GM18519 (cell line): ENCODE measurements around the gene YBEY.

Source experiments
- ATAC-seq: cut with Tn5 transposase; IDR thresholded peaks from one replicate; pipeline ENCODE4 v1.9.1; 2021; ENCODE audit warnings: mild to moderate bottlenecking, moderate library complexity; ENCODE audit not compliant: unreplicated experiment, low FRiP score

YBEY gene

DNA sequence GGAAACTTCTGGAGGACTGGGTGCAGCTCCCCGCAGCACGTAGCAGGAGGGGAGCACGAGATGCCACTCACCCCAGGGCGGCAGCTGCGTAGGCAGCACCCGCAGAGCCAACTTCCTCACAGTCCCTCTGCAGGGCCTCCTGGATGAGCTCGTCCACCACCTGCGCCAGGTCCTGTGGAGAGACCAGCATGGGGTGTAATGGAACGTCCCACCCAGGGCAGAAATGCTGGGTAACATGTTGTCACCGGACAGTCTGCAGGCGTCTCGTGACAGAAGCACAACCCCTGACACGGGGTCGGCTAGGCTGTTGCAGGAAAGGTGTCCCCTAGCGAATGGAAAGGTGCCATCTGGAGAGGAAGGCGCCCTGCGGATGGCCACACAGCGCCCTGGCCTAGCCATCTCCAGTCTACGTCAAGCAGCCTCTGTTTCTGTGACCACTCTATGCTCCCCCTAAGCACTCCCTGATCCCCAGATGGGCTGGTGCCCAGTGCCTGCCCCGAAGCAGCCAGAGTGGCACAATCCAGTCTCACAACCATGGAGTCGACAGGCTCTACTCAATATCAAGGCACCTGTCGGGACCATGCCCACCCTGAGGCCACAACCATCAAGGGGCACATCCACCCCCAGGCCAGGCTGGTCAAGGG, 22.0 kb upstream of the YBEY start:
- no peak for ATAC-seq

DNA sequence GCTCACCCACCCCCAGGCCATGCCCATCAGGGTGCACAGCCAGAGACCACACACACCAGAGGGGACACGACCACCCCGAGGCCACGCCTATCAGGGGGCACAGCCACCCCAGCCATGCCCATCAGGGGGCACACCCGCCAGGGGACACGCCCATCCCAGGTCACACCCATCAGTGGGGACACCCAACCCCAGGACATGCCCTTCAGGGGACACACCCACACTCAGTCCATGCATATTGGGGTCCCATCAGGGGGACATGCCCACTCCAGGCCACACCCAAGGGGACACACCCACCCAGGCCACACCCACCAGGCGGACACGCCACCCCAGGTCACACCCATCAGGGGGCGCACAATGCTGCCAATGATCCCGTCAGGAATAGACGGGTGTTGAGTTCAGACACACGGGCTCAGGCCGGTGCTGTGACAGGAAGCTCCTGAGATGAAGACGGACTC, 21.4 kb upstream of the YBEY start:
- ATAC-seq: no peak

DNA sequence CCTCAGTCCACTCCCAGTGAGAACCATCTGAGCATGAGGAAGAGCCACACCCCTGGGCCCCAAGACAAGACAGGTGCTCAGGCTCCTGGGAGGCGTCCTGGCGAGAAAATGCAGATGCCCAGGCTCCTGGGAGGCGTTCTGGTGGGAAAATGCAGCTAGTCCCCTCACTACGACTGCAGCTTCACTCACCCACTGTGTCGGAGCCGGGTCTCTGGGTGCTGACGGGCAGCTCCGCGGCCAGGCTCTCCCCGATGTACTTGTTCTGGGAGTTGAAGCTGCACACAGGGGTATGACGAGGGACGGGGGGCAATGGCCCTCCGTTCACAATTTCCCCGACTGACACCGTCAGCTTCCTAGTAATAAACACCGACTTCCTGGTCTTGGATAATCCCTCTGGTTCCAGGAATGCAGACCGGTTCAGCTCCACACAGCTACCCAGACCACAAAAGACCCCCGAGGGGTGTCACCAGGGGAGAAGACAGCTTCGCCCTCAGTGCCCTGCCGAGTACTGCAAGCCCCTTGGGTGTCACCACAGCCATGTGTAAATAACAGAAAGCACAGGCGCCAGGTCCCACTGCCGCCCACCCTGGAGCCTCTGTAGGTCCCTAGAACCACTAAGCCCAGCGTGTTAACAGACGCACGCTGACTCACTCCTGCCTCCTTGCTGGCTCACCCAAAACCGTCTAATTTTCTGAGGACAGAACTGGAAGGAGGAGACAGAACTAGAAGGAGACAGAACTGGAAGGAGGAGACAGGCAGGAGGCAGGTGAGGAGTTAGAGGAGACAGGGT, 20.2 kb upstream of the YBEY start:
- ATAC-seq: no peak

DNA sequence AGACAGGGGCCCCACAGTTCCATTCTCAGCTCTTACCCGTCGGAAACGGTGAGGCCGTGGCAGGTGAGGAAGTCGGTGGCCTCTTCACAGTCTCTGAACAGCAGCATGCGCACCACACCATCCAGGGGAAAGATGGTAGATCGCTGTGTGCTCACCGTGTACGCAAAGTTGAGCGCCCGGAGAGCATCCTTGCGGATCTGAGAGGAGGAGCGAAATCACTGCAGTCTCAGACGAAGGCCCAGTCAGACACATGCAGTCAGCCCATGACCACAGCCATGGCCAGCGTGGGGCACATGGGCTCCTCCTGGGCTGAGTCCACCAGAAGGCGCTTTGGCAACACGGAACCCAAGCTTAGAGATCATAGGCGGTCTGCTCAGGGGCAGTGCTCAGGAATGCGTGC, 19.2 kb upstream of the YBEY start:
- ATAC-seq: no peak

DNA sequence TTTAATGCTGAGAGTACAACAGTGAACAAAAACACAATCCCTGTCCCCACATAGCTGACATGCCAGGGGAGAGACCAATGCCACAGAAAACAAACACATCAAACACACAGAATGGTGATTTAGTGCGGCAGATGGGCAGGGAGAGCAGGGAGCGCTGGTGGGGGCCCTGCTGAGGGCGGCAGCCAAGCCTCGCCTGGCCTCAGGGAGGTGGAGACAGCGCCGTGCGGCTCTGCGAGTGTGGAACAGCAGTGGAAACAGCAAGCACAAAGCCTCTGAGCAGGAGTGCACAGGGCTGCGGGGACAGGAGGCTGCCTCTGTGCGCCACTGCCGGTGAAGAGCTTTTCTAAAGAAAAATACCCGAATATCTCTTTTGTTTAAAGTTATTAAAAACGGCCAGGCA, 17.8 kb upstream of the YBEY start:
- no peak for ATAC-seq

DNA sequence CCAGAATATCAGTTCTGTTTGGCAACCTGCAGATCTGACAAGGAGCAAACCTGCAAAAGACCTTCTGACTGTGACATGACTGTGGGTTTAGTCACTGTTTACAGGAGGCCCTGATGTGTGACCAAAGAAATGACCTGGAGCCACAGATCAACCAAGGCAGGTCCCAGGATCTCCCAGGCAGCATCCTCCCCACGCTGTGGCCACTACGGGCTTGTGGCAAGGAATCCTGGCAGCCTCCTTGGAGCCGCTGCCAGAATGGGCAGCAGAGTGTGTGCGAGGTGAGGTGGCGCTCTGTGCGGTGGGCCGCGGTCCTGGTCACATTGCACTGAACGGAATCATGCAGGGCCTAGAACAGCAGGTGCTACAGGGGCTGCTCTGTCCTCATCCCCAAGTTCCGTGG, 16.7 kb upstream of the YBEY start:
- ATAC-seq: no peak

DNA sequence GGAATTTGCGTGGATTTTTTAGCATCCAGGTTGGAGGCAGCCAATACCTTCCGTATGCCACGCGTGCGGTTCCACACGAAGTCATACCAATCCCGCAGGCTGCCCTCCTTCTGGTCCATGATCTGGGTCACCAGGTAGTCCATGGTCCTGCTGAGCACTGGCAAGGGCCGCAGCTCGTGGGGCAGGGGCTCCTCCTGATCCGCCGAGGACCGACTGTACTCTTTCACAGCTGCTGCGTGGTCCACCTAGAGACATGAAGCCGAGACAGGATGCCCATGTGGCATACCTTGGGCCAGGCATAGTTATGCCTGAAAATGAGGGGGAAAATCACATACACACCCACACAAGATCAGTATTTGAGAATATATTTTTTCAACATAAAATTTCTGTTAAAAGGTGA, 12.8 kb upstream of the YBEY start:
- ATAC-seq: no peak

DNA sequence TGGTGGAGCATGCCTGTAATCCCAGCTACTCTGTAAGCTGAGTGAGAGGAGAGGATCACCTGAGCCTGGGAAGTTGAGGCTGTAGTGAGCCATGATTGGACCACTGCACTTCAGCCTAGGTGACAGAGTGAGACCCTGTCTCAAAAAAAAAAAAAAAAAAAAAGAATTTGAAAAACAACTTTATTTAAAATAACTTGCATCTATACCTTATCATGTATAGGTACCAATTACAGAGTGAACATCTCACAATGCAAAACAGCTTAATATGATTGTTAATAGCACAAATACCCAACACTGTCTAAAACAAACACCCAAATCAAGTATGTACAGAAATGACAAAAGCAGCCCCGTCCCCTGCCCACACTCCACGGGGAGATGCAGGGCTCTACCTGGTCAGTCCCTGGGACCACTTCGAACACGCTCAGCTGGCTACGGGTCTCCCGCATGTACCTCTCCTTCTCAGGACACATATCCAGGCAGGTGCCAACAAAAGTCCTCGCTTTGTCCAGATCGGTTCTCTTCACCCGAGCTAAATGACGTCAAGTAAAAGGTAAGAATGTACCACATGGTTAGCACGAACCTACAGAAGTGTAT, 11.2 kb upstream of the YBEY start:
- no peak for ATAC-seq

DNA sequence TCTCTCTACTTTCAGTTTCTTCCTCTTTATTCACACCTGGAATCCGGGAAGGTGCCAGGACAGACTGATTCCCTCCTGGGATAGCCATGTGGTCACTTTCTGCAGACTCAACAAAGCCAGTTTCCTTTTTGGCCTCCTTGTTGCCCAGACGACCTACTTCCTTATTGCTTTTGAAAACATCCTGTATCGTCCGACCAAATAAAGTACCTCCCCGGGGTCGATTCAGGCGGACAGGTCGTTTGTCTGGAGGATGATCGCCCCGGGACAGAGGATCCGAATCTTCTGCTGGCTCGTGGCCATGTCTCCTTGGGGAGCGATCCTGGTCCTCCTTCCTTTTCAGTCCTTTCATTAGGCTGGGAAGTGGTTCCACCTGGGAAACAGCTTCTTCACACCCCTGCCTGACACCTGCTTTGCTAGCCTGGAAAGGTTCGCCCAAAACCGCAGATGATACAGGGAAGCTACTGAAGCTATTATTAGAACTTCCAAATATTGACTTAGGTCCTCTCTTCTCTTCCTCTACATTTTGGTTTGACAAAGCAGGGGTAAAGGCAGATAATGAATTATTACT, 2.0 kb upstream of the YBEY start:
- ATAC-seq: no peak

DNA sequence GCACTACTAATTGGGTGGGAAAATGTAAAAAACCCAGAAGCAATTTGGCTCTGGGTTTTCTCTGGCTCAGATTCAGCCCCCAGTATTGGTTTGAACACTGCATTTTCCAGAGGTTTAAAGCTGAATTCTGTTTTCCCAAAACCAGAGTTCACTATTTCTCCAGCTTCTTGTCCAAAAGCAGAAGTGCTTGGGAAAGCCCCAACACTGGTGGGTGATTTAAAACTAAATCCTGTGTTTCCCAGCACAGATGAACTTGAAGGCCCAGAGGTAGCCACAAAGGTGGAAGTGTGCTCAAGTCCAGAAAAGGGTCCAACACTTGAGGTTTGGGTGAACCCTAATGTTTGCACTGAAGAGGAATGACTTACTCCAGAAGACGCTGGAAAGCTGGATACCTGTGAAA, 1.4 kb upstream of the YBEY start:
- no peak for ATAC-seq

DNA sequence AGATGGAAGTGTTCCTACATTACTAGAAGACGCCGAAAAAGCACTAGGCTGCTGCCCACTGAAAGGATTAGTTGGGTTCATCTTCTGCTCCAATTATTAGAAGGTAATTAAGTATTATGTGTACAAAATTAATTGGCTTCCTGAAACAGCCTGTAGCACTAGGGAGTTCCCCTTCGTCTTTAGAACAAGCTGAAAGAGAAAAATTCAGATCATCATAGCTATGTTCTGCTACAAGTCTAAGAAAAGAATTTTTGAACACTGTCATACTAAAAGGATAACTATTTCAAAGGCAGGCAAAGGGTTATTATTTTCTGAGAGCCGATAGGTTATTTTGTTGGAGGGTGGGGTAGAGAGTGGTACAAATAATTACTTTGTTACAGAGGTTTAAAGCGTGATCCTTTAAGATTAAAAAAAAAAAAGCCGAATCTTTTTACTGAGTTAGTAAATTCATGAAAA, 908 bp upstream of the YBEY start, which contains the start of gene MCM3AP:
MCM3AP (minus strand) TSS at position 406 of the 456 bp plus-strand sequence; CDS start at position 81, 325 bp downstream.
- ATAC-seq: no peak

DNA sequence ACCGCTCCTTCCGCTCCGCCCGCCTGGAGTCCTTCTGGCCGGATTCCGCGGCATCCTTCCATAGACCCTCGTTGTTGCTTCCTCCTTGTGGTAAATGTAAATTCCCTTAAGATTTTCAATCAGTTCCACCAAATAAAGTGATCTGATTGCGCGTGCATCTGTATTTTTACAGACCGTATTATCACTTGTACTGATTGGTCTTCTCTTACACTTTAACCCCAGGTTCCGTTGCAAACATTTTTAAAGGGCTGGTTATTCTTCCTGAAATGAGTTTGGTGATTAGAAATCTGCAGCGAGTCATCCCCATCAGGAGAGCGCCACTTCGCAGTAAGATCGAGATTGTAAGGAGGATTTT, 483 bp downstream of the YBEY start:
- no peak for ATAC-seq

DNA sequence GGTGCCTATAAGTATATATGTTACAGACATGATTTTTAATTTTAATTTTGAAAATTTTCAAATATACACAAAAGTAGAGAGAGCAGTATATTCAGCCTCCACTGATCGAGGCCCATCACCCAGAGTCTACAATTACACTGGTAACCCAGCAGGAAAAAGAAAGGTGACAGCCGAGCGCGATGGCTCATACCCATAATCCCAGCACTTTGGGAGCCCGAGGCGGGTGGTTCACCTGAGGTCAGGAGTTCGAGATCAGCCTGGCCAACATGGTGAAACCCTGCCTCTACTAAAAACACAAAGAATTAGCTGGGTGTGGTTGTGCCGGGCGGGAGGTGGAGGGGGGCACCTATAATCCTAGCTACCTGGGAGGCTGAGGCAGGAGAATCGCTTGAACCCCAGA, 1.4 kb downstream of the YBEY start:
- no peak for ATAC-seq

DNA sequence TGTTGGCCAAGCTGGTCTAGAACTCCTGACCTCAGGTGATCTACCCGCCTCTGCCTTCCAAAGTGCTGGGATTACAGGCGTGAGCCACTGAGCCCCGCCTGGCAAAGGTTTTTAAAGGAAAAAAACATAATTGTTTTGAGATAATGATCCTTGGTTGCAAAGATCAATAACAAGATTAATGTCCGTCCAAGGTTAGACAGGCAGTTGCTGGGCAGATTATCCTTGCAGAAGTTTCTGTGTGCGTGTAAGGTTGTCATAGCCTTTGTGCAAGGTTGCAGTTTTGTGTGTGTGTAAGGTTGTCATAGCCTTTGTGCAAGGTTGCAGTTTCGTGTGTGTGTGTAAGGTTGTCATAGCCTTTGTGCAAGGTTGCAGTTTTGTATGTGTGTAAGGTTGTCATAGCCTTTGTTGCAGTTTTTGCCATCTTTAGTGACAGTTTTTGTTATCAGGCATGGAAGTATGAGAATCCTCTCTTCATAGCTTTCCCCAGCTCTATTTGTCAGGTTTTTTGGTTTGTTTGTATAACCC, 3.6 kb downstream of the YBEY start:
- no peak for ATAC-seq

DNA sequence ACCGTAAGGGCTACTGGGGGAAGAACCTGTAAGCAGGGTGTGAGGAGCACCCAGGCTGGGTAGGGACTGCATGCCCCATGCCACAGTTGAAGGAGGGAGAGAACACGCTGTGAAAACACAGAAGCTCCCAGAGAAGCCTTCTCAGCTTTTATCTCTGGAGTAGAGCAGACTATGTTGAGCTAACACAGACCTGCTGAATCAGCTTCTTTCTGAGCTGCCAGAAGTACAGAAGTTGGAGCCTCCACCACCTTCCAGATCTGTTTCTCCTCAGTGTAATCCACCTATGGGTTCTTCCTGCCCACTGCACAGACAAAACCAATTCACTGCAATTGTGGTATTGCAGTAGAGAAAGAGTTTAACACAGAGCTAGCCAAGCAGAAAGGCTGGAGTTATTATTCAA, 5.4 kb downstream of the YBEY start:
- ATAC-seq: no peak

DNA sequence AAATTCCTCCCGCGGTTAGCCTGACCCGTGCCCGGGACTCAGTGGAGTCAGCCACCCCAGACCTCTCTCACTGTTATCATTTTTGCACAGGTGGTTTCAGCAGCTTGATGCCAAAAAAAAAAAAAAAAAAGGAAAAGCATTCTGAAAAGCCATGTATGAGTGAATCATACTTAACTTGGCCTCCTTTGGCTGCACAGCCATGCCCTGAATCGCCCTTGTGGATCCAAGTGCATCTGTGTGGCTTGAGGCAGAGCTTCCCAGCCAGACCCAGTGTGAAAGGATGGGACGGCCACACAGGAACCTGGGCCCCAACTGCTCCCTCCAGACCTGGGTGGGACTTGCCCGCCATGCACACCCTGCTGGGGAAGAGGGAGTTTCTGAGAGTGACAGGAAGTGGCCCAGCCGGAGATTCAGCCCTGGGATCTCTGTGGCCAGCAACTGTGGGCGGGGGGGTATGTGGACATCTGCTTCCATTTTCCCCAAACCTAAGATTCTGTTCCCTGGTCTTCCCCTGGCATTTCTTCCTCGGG, 8.6 kb downstream of the YBEY start:
- no peak for ATAC-seq

DNA sequence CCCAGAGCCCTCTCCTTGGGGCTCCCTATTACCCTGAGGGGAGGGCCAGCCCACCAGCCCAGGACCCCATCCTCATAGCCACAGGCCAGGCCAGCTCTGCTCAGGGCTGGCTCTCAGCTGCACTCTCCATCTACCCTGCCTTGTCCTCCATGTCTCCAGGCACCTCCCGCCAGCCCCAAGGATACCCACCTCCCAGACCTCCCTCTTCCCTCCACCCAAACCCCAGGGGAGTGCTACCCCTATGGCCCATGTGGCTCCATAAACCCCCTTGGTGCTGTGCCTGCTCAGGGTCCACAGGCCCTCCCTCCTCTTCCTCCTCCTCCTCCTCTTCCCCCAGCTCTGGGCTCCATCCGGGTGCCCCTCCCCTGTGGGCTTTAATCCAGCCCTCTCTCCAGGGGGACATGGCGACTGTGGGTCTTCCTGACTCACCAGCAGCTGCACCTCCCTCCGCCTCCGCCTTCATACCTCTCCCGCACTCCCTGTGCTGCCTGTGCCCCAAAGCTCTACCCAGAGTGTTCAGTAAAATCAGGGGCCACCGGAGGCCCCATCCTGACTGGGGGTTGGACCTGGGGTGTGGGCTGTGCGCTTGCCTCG, 9.1 kb downstream of the YBEY start:
- no peak for ATAC-seq

DNA sequence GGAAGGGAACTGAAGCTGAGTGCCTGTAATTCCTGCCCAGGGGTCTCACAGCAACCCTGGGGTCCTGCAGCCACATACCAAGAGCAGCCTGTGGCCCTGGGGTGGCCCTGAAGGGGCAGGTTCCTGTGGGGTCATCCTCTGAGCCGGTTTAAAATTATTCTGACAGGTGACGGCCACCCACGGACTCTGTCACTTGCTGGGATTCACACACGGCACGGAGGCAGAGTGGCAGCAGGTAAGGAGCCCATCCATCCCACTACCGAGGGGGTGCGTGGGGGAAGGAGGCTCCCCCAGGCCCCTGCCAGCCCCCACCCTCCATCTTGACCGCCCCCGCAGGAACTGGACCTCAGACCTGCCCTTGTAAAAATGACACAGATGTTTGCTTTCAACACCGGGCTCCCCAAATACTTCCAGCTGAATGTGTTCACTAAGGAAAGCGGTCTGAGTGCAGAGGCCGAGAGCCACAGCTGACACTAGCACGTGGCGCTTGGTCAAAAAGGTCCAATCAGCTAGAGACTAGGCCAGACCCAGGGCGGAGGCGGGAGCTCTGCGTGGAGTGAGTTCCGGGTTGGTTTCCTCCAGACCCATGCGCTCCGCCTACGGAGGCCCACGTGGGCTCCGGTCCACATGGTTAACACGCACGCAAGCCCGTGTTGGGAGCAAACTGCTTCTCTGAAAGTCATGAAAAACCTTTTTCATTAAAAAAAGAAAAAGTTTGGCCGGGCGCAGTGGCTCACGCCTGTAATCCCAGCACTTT, 10.0 kb downstream of the YBEY start:
- no peak for ATAC-seq

DNA sequence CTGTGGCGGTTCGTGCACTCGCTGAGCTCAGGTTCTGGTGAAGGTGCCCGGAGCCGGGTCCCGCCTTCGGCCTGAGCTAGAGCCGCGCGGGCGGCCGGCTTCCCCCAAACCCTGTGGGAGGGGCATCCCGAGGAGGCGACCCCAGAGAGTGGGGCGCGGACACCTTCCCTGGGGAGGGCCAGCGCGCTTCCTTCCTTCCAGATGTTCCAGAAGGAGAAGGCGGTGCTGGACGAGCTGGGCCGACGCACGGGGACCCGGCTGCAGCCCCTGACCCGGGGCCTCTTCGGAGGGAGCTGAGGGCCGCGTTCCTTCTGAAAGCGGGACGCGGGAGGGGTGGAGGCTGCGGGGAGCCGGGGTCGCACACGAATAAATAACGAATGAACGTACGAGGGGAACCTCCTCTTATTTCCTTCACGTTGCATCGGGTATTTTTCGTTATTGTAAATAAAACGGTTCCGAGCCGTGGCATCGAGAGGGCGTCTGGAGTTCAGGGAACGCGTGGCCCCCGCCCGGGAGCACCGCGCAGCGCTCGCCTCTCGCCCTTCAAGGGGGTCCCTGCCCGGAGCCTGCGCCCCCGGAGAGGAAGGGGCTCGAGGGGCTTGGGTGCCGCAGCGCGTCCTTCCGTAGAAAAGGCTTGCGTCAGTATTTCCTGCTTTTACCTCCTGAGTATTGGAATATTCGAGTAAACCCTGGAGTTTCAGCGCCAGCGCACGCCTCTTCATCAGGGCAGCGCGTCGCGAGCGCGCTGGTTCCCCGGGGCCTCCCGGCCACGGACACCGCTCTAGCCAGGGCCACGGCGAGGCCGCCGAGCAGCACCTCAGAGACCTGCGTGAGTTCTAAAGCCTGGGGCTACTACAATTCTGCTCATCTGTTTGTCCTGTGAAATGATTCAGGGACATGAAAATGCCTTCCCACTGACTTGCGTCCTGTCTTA, 11.5 kb downstream of the YBEY start:
- no peak for ATAC-seq
